AG04449 (cell line): ENCODE data around the gene ASCC2.

Experiments used
- CTCF ChIA-PET: fragments of 350-600 bp; formaldehyde crosslinking; extraction: SDS; loops from one replicate; lab custom pipeline; 2021; ENCODE audit warnings: antibody characterized with exemption; lab: Yijun Ruan, JAX
- POLR2A ChIA-PET: fragments of 400-600, 350-600 bp; formaldehyde crosslinking; extraction: SDS; loops from one replicate; lab custom pipeline; 2020; ENCODE audit warnings: antibody characterized with exemption, inconsistent platforms; lab: Yijun Ruan, JAX
- DNase-seq: peaks from one replicate; pipeline ENCODE4 v3.0.0-alpha.2; 2010; ENCODE audit warnings: low read depth, low spot score
- H3K4me3 ChIP-seq: 2 replicates; pipeline ENCODE4 v1.5.1; 2011; ENCODE audit warnings: low read depth, mild to moderate bottlenecking, control low read depth, low read length
- TF ChIP-seq, protein P1 (sequence below): IDR thresholded peaks from one replicate; pipeline ENCODE4 v1.5.1; 2011; ENCODE audit warnings: mild to moderate bottlenecking, moderate library complexity, low read length, control low read depth, inconsistent platforms; ENCODE audit not compliant: insufficient read depth; ENCODE audit errors: missing control alignments

ASCC2 gene

DNA sequence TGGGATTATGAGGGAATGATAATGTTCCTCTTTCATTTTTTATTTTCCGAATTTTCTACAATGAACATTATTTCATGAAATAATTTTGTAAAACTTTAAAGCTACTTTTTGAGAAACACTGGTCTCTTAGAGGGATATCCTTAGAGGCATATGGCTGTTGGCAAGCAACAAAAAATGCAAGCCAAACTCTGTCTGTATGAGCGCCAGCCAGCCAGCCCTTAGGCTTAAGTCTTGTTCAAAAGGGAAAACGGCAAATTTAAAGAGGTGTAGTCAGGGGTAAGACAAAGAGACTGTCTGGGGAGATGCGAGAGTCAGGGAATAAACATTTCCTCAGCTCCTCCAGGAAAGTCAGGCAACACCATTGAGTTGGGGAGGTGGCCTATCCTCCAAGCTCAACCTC, 22.5 kb downstream of the ASCC2 start:
- CTCF ChIA-PET: interaction anchor here (3.2 kb wide), 1 partner anchor 190 kb away, joined by 15 read pairs; no protein-coding TSS in a partner anchor
- POLR2A ChIA-PET: no interaction called here
- no peak overlapping the region for H3K4me3 ChIP-seq
- DNase-seq: no peak
- TF ChIP-seq, protein P1, sequence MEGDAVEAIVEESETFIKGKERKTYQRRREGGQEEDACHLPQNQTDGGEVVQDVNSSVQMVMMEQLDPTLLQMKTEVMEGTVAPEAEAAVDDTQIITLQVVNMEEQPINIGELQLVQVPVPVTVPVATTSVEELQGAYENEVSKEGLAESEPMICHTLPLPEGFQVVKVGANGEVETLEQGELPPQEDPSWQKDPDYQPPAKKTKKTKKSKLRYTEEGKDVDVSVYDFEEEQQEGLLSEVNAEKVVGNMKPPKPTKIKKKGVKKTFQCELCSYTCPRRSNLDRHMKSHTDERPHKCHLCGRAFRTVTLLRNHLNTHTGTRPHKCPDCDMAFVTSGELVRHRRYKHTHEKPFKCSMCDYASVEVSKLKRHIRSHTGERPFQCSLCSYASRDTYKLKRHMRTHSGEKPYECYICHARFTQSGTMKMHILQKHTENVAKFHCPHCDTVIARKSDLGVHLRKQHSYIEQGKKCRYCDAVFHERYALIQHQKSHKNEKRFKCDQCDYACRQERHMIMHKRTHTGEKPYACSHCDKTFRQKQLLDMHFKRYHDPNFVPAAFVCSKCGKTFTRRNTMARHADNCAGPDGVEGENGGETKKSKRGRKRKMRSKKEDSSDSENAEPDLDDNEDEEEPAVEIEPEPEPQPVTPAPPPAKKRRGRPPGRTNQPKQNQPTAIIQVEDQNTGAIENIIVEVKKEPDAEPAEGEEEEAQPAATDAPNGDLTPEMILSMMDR: no peak

DNA sequence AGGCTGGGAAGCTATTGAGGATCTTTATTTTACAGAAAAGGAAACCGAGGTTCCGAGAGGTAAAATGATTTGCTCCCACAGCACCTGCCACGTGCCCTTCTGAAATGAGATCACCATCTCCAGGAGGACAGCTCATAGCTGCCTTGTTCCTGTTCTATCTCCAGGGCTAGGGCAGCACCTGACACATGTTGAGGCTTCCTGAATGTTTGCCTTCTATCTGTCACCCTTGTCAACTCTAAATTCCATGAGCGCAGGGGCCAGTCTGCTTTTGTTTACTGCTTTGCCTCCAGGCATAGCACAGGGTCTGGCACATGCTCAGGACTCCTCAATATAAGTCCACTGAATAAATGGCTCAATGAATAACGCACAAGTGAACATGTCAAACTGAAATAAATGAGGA, 24.1 kb downstream of the ASCC2 start:
- POLR2A ChIA-PET: no interaction called here
- TF ChIP-seq, protein P1: no peak
- H3K4me3 ChIP-seq: no peak overlapping the region
- no peak for DNase-seq
- CTCF ChIA-PET: interaction anchor here (1.4 to 3.2 kb wide), 3 partner anchors 12 to 275 kb away, joined by 3 to 15 read pairs (median 4); no protein-coding TSS in a partner anchor

DNA sequence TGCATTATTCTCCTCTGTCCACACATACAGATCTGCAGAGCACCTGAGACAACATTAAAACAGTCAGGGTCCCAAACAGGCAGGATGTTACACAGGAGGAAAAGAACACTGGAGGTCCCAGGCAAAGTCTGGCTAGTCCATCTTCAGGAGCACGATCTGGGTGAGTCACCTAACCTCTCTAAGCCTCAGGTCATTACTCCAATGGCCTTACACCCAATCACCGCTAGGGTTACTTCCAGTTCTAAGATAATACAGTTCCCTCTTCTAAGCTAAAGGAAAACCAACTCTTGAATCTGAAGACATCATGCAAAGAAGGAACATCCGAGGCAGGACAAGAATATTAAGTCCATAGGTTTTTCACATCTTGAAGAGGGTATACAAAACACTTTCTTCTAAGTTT, 24.5 kb downstream of the ASCC2 start:
- no peak for DNase-seq
- ChIA-PET POLR2A (no interaction called here), CTCF (interaction anchor here (1.4 to 3.2 kb wide), 3 partner anchors 13 to 275 kb away, joined by 3 to 15 read pairs (median 4); no protein-coding TSS in a partner anchor)
- H3K4me3 ChIP-seq: no peak overlapping the region
- TF ChIP-seq, protein P1: no peak

DNA sequence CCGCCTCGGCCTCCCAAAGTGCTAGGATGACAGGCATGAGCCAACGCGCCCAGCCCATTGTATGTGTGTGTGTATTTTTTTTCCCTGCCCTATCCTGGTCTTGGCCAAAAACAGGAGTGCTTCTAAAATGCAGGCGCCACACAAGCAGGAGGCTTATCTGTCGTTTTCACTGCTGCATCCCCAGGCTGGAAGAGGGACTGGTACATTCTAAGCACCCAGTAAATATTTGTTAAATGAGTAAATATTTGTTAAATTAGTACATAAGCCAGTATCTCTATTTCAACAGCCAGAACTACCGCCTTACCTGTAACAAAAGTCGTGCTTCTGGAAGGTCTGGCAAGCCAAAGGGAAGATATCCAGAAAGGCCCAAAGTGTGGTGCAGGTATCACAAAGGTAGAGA, 24.9 kb downstream of the ASCC2 start:
- POLR2A ChIA-PET: no interaction called here
- TF ChIP-seq, protein P1: no peak
- CTCF ChIA-PET: interaction anchor here (1.4 to 3.2 kb wide), 3 partner anchors 13 to 276 kb away, joined by 3 to 15 read pairs (median 4); no protein-coding TSS in a partner anchor

DNA sequence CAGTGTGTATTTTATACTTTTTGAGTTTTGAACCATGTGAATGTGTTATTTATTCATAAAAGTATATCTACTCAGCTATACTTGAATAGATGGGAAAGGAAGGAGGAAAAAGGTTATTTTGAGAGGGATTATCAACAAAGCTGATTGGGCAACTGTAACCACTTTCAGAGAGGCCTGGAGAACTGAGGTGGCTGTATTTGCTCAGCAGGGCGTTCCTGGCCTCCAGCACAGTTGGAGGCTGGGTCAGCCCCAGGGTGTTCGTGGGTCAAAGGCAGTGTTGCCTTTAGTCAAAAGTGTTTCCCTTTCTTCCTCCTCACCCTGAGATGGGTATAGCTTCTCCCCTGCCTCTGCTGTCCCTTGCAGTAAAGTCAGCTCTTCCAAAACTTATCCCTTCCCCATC, 26.7 kb downstream of the ASCC2 start:
- POLR2A ChIA-PET: no interaction called here
- no peak for DNase-seq
- no peak overlapping the region for H3K4me3 ChIP-seq
- TF ChIP-seq, protein P1: no peak
- CTCF ChIA-PET: interaction anchor here (1.3 to 1.5 kb wide), 2 partner anchors 10 to 194 kb away, joined by 4 to 5 read pairs; no protein-coding TSS in a partner anchor

More for the DNA sequence above, 24.9 kb downstream of the ASCC2 start:
- no peak for DNase-seq
- no peak overlapping the region for H3K4me3 ChIP-seq

DNA sequence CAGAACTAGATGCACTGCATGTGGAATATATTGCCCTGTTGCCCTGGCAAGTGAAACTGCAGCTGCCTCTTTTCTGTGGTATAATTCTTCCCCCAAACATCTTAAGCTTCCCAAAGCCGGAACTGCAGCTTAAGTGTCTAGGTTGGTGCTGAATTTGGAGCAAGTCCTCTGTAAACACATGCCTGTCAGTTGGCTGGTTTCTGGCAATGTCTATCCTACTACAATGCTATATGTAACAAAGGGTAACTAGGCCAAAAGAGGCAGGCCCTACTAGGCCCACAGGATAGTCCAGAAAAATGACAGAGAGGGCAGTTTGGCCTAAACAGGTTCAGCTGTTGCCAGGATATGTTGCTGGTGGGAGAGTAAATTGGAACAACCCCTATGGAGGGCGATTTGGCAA, 27.9 kb downstream of the ASCC2 start:
- DNase-seq: no peak
- TF ChIP-seq, protein P1: no peak
- POLR2A ChIA-PET: no interaction called here
- no peak overlapping the region for H3K4me3 ChIP-seq
- CTCF ChIA-PET: interaction anchor here (1.2 to 2.3 kb wide), 2 partner anchors 193 to 195 kb away, joined by 5 to 7 read pairs; no protein-coding TSS in a partner anchor
